Measurements from ENCODE around the gene NAA80. TPM values are rescaled to one million over a fixed set of nuclear protein-coding genes. Genes with fewer than 3 reads are reported as not detected.
A peak's percentile ranks its signal among the peaks of the same experiment; 100 is the strongest.

The NAA80 gene
- total and polyA plus RNA-seq, 4 donors, result 4.8 to 16.6 (median 12.1) TPM

GRCh38 chr3:50278123-50278879 is 20.9 kb downstream of the NAA80 start:
- Histone ChIP-seq H3K4me1 (ENCODE audit: control insufficient read depth in 5 of 5, insufficient read depth in 5 of 5, low read length in 5 of 5) (peaks cover 0 to 10% (median 0%) of the 10 kb centered on the region in 5 donors), H3K9me3 (ENCODE audit: control insufficient read depth in 4 of 4, insufficient read depth in 3 of 4, low read length in 3 of 4) (no peaks in the 10 kb centered on the region), H3K9ac (ENCODE audit: insufficient read depth in 1 of 2, low read length in 2 of 2) (no peak overlapping the region), H3K27me3 (ENCODE audit: control insufficient read depth in 3 of 3, insufficient read depth in 3 of 3, low read length in 2 of 3) (peaks cover 0 to 36% (median 22%) of the 10 kb centered on the region in 3 donors), H3K27ac (ENCODE audit: low read depth in 1 of 2, low read length in 1 of 2) (peak overlapping the region in 1 of 2 donors; percentile 37), H3K4me3 (no peak overlapping the region), H3K36me3 (ENCODE audit: control insufficient read depth in 4 of 4, insufficient read depth in 4 of 4, low read length in 4 of 4) (peaks cover 0 to 2% (median 0%) of the 10 kb centered on the region in 4 donors)
- DNase-seq (no peak), ATAC-seq (ENCODE audit: insufficient read depth, low FRiP score) (no peak)
- 83 to 87% methylated on average over 4 of the region's 4 CpGs for WGBS, 2 donors
- no peak for TF ChIP-seq CTCF (IDR thresholded peaks at IDR 0.05; ENCODE audit: control extremely low read depth, extremely low read depth)

- Histone ChIP-seq H3K36me3 (ENCODE audit: control insufficient read depth in 4 of 4, insufficient read depth in 4 of 4, low read length in 4 of 4) (peaks cover 0 to 2% (median 0%) of the 10 kb centered on the region in 4 donors), H3K27me3 (ENCODE audit: control insufficient read depth in 3 of 3, insufficient read depth in 3 of 3, low read length in 2 of 3) (peaks cover 0 to 38% (median 27%) of the 10 kb centered on the region in 3 donors), H3K9me3 (ENCODE audit: control insufficient read depth in 4 of 4, insufficient read depth in 3 of 4, low read length in 3 of 4) (no peaks in the 10 kb centered on the region), H3K9ac (ENCODE audit: insufficient read depth in 1 of 2, low read length in 2 of 2) (no peak overlapping the region), H3K4me1 (ENCODE audit: control insufficient read depth in 5 of 5, insufficient read depth in 5 of 5, low read length in 5 of 5) (peaks cover 0 to 14% (median 0%) of the 10 kb centered on the region in 5 donors), H3K27ac (ENCODE audit: low read depth in 1 of 2, low read length in 1 of 2) (no peak overlapping the region), H3K4me3 (no peak overlapping the region)
- WGBS, 2 donors, result 79 to 86% methylated on average over 17 of the region's 17 CpGs
- ATAC-seq (ENCODE audit: insufficient read depth, low FRiP score) (no peak), DNase-seq (no peak)
- TF ChIP-seq CTCF (IDR thresholded peaks at IDR 0.05; ENCODE audit: control extremely low read depth, extremely low read depth), result no peak
Observed at GRCh38 chr3:50276762-50277101, 22.5 kb downstream of the NAA80 start.

- Histone ChIP-seq H3K27ac (ENCODE audit: low read depth in 1 of 2, low read length in 1 of 2) (no peak overlapping the region), H3K9me3 (ENCODE audit: control insufficient read depth in 4 of 4, insufficient read depth in 3 of 4, low read length in 3 of 4) (no peaks in the 10 kb centered on the region), H3K9ac (ENCODE audit: insufficient read depth in 1 of 2, low read length in 2 of 2) (no peak overlapping the region), H3K4me3 (no peak overlapping the region), H3K36me3 (ENCODE audit: control insufficient read depth in 4 of 4, insufficient read depth in 4 of 4, low read length in 4 of 4) (peaks cover 0 to 3% (median 0%) of the 10 kb centered on the region in 4 donors), H3K27me3 (ENCODE audit: control insufficient read depth in 3 of 3, insufficient read depth in 3 of 3, low read length in 2 of 3) (peaks cover 0 to 38% (median 27%) of the 10 kb centered on the region in 3 donors), H3K4me1 (ENCODE audit: control insufficient read depth in 5 of 5, insufficient read depth in 5 of 5, low read length in 5 of 5) (peaks cover 0 to 14% (median 0%) of the 10 kb centered on the region in 5 donors)
- no peak for ATAC-seq (ENCODE audit: insufficient read depth, low FRiP score)
- no peak for TF ChIP-seq CTCF (IDR thresholded peaks at IDR 0.05; ENCODE audit: control extremely low read depth, extremely low read depth)
- WGBS, 2 donors, result 30 to 61% methylated on average over 77 to 79 of the region's 79 CpGs
- no peak for DNase-seq
Observed at GRCh38 chr3:50275996-50276761, 23.0 kb downstream of the NAA80 start.
